ENCODE data around the gene SDK1.
"Not testable (repeated sequence)": the region's sequence is repeated elsewhere in the genome, so short reads cannot be mapped to it uniquely, and the experiment has no call there.

Gene SDK1

GRCh38 chr7:3544202-3544601, 243.2 kb downstream of the SDK1 start:
- DNase-seq: no peak

- DNase-seq: no peak
Measured at GRCh38 chr7:3548815-3549214, 247.8 kb downstream of the SDK1 start.

- no peak for DNase-seq
Measured at GRCh38 chr7:3549601-3550000, 248.5 kb downstream of the SDK1 start.

GRCh38 chr7:3551536-3551935, 250.5 kb downstream of the SDK1 start:
- no peak for DNase-seq

GRCh38 chr7:3552499-3552898, 251.4 kb downstream of the SDK1 start:
- no peak for DNase-seq

GRCh38 chr7:3558400-3558799, 257.3 kb downstream of the SDK1 start:
- no peak for DNase-seq

- DNase-seq: no peak
Measured at GRCh38 chr7:3559278-3559677, 258.2 kb downstream of the SDK1 start.

GRCh38 chr7:3560495-3560894, 259.4 kb downstream of the SDK1 start:
- DNase-seq: no peak

- no peak for DNase-seq
Measured at GRCh38 chr7:3561932-3562331, 260.9 kb downstream of the SDK1 start.

GRCh38 chr7:3564231-3564630, 263.2 kb downstream of the SDK1 start:
- DNase-seq: no peak

GRCh38 chr7:3568516-3568915, 267.5 kb downstream of the SDK1 start:
- DNase-seq: no peak

GRCh38 chr7:3569643-3570042, 268.6 kb downstream of the SDK1 start:
- DNase-seq: no peak

- no peak for DNase-seq
Measured at GRCh38 chr7:3573151-3573550, 272.1 kb downstream of the SDK1 start.

- no peak for DNase-seq
Measured at GRCh38 chr7:3574386-3574785, 273.3 kb downstream of the SDK1 start.

- no peak for DNase-seq
Measured at GRCh38 chr7:3575753-3576531, 274.9 kb downstream of the SDK1 start.

- no peak for DNase-seq
Measured at GRCh38 chr7:3578399-3578798, 277.3 kb downstream of the SDK1 start.

- no peak for DNase-seq
Measured at GRCh38 chr7:3579638-3580219, 278.7 kb downstream of the SDK1 start.

GRCh38 chr7:3582145-3582544, 281.1 kb downstream of the SDK1 start:
- not testable (repeated sequence) for DNase-seq

- no peak for DNase-seq
Measured at GRCh38 chr7:3585826-3586225, 284.8 kb downstream of the SDK1 start.

- no peak for DNase-seq
Measured at GRCh38 chr7:3588341-3588740, 287.3 kb downstream of the SDK1 start.

GRCh38 chr7:3589752-3590151, 288.7 kb downstream of the SDK1 start:
- no peak for DNase-seq

GRCh38 chr7:3591219-3591618, 290.2 kb downstream of the SDK1 start:
- no peak for DNase-seq

GRCh38 chr7:3591944-3592343, 290.9 kb downstream of the SDK1 start:
- DNase-seq: no peak

- DNase-seq: no peak
Measured at GRCh38 chr7:3592401-3593134, 291.5 kb downstream of the SDK1 start.
